Neural crest cell (in vitro differentiated cells): ENCODE results near the gene VASN. TPM values are rescaled to one million over a fixed set of nuclear protein-coding genes. Genes with fewer than 3 reads are reported as not detected.

ENCODE experiments used
- DNase-seq: peaks from one replicate; pipeline ENCODE4 v3.0.0; 2021; ENCODE audit warnings: low read depth, mixed read lengths, low spot score
- H3K27ac Mint-ChIP-seq: one replicate; pipeline ENCODE4 v1.8.0; 2021; ENCODE audit warnings: mild to moderate bottlenecking, mixed read lengths; ENCODE audit not compliant: unreplicated experiment
- H3K27me3 Mint-ChIP-seq: 2 replicates; pipeline ENCODE4 v1.8.0; 2021; ENCODE audit warnings: low read depth, mild to moderate bottlenecking, mixed read lengths
- H3K36me3 Mint-ChIP-seq: 2 replicates; pipeline ENCODE4 v1.8.0; 2021; ENCODE audit warnings: low read depth, mild to moderate bottlenecking, mixed read lengths
- H3K4me1 Mint-ChIP-seq: 2 replicates; pipeline ENCODE4 v1.8.0; 2021; ENCODE audit warnings: mixed read lengths
- H3K4me3 Mint-ChIP-seq: one replicate; pipeline ENCODE4 v1.8.0; 2021; ENCODE audit warnings: mild to moderate bottlenecking, mixed read lengths
- H3K9me3 Mint-ChIP-seq: 2 replicates; pipeline ENCODE4 v1.8.0; 2021; ENCODE audit warnings: mixed read lengths
- total RNA-seq: library from RNA; stranded (reverse); gene quantifications from 2 replicates; pipeline ENCODE4 v1.2.1, GENCODE V29; 2021
- TF ChIP-seq, protein P1 (sequence below): fragments of 200-600 bp; sonication (generic); conservative IDR thresholded peaks from 2 replicates; pipeline ENCODE4 v1.5.0; 2021; ENCODE audit warnings: antibody characterized with exemption, mild to moderate bottlenecking

Gene VASN
- total RNA-seq, 1 donor from 2014 or later = 1.2 TPM

DNA sequence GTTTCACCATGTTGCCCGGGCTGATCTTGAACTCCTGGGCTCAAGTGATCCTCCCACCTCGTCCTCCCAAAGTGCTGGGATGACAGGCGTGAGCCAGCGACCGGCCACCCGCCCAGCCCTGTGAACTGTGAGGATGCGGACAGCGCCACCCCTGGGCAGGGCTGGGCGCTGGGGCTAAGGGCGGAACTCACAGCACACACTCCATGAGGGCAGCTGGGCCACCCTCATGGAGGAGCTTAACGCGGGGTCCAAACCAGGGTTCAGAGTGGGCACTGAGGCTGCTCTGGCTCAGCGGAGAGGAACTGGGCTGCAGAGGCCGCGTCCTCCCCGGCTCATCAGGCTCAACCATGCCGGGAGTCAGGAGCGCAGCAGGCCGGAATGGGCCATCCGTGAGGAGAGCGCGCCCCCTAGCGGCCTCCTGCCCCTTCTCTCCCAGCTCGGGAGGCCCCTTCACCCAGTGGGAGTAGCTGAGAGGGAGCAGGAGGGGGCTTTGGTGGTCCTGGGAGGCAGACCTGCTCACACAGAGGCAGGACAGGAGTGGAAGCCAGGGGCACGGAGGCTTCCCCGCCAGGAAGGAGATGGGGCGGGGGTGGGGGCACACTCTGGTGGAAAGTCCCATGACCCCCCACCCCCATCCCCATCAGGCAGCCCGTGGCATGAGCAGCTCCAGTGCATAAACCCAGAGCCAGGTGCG lies 30.9 kb downstream of the VASN start:
- H3K4me3 Mint-ChIP-seq = no peak overlapping the region
- H3K4me1 Mint-ChIP-seq = peaks cover 5% of the 10 kb centered on the region
- H3K27ac Mint-ChIP-seq = no peak overlapping the region
- TF ChIP-seq, protein P1, sequence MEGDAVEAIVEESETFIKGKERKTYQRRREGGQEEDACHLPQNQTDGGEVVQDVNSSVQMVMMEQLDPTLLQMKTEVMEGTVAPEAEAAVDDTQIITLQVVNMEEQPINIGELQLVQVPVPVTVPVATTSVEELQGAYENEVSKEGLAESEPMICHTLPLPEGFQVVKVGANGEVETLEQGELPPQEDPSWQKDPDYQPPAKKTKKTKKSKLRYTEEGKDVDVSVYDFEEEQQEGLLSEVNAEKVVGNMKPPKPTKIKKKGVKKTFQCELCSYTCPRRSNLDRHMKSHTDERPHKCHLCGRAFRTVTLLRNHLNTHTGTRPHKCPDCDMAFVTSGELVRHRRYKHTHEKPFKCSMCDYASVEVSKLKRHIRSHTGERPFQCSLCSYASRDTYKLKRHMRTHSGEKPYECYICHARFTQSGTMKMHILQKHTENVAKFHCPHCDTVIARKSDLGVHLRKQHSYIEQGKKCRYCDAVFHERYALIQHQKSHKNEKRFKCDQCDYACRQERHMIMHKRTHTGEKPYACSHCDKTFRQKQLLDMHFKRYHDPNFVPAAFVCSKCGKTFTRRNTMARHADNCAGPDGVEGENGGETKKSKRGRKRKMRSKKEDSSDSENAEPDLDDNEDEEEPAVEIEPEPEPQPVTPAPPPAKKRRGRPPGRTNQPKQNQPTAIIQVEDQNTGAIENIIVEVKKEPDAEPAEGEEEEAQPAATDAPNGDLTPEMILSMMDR = peak; percentile 94
- no peaks in the 10 kb centered on the region for H3K27me3 Mint-ChIP-seq
- H3K36me3 Mint-ChIP-seq = no peaks in the 10 kb centered on the region
- no peaks in the 10 kb centered on the region for H3K9me3 Mint-ChIP-seq
- peak; percentile 94 for DNase-seq

DNA sequence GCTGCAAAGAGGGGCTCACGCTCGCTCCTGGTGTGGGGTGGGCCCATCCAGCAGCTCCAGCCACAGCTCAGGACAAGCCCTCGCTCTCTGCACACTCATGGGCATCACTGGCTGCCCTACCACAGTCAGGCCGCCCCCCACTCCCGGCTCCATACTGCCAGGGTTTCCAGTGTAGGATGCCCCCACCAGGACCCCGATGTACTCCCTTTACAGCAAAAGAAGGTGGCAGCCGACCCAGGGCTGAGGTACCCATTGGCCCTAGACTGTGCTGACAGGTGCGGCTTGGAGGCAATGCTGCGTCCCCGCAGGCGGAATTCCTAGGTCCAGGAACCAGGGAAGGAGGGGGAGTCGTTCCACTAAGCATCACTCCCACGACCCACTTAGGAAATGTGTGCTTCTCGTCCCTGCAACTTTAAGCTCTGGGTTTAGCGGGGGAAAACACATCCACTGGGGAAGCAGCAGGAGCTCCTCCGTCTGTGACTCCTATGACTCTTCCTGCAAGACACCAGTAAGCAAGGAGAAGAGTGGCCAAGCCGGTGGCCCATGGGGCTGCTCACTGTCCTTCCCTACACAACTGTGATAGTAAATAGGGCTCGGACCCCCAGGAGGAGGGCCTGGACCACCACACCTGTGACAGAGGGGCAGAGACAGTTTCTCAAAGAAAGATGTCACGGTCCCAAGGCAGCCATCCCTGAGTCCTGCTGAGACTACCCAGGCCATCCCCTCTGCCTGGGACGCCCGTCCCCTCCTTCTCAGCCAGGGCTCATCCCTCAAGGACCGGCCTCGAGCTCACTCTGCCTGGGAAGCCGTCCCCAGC lies 31.7 kb downstream of the VASN start:
- Mint-ChIP-seq H3K4me1 (peaks cover 5% of the 10 kb centered on the region), H3K4me3 (no peak overlapping the region), H3K36me3 (no peaks in the 10 kb centered on the region), H3K27me3 (no peaks in the 10 kb centered on the region), H3K9me3 (no peaks in the 10 kb centered on the region), H3K27ac (no peak overlapping the region)
- DNase-seq = no peak
- TF ChIP-seq, protein P1 = no peak

GRCh38 chr16:4404247-4404966 lies 32.8 kb downstream of the VASN start:
- TF ChIP-seq, protein P1 = peak; percentile 74
- H3K27me3 Mint-ChIP-seq = no peaks in the 10 kb centered on the region
- DNase-seq = peak; percentile 64
- no peaks in the 10 kb centered on the region for H3K9me3 Mint-ChIP-seq
- peaks cover 5% of the 10 kb centered on the region for H3K4me1 Mint-ChIP-seq
- H3K4me3 Mint-ChIP-seq = peak overlapping the region; percentile 32
- H3K36me3 Mint-ChIP-seq = no peaks in the 10 kb centered on the region
- peak overlapping the region; percentile 75 for H3K27ac Mint-ChIP-seq

DNA sequence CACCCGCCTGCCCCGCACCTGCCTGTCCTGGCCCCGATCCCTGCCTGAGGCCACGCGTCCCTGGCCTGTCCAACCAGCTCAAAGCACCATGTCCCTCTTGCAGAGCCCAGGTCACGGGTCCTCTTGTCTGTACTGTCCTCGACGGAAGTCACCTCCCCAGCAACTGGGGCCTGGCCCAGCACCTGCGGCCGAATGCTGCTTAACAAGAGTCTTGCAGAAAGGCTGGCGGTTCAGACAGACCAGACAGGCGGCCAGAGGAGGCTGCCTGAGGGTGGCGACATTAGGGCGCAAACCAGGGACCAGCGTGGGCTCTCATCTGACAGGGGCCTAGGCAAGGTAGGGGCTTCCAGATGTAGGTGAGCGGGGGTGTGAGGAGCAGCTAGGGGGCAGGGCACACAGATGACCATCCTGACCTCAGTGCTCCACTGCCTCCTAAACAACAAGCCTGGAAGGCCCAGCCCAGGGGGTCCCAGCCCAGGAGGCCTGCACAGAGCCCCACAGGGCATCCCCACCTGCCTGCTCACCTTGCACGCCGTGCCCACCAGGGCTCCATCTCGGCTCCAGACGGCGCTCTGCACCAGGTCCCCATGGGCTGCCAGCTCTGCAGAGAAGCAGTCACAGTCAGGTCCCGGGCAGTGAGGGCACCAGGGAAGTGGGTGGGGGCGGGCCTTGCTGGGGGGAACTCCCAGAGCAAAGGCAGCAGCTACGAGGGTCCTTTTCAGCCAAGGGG lies 33.5 kb downstream of the VASN start:
- Mint-ChIP-seq H3K36me3 (no peaks in the 10 kb centered on the region), H3K4me1 (peaks cover 5% of the 10 kb centered on the region), H3K9me3 (no peaks in the 10 kb centered on the region), H3K4me3 (no peak overlapping the region), H3K27me3 (no peaks in the 10 kb centered on the region), H3K27ac (no peak overlapping the region)
- DNase-seq = no peak
- TF ChIP-seq, protein P1 = no peak
